ENCODE measurements around the gene IL17RB. TPM values are rescaled to one million over a fixed set of nuclear protein-coding genes. Genes with fewer than 3 reads are reported as not detected.

Gene IL17RB
- total and polyA plus RNA-seq, 2 of the 8 experiments (the other 6 are each of a cell fraction or from before 2014, with no cell fraction given), result 7.0 to 24.6 TPM

- no peaks in the 10 kb centered on the region for H3K79me1 ChIP-seq (ENCODE audit: low read depth, low read length)
- no peak overlapping the region for H3K14ac ChIP-seq (ENCODE audit: insufficient read length)
- TF ChIP-seq CEBPB (IDR thresholded peaks at IDR 0.05; ENCODE audit: low read depth, low read length) (no peak), JUND (IDR thresholded peaks at IDR 0.05; ENCODE audit: low read length) (no peak), NANOG (IDR thresholded peaks at IDR 0.05; ENCODE audit: insufficient read depth, low read depth, low read length, poor library complexity, severe bottlenecking) (no peak), CHD1 (IDR thresholded peaks at IDR 0.05; ENCODE audit: low read depth, low read length) (no peak), CREB1 (IDR thresholded peaks at IDR 0.05) (no peak), KDM1A (IDR thresholded peaks at IDR 0.05; ENCODE audit: borderline replicate concordance, low read length) (no peak), RXRA (IDR thresholded peaks at IDR 0.05; ENCODE audit: insufficient read depth, low read depth, low read length) (no peak)
- TF ChIP-seq, protein P1, sequence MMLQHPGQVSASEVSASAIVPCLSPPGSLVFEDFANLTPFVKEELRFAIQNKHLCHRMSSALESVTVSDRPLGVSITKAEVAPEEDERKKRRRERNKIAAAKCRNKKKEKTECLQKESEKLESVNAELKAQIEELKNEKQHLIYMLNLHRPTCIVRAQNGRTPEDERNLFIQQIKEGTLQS (IDR thresholded peaks at IDR 0.05; ENCODE audit: insufficient read depth, low read depth, low read length), result no peak
- peaks cover 0 to 4% (median 0%) of the 10 kb centered on the region in 4 experiments; a peak in 3 of 8 replicates for H3K36me3 ChIP-seq (ENCODE audit: control insufficient read depth in 2 of 4, insufficient read depth in 4 of 4, low read length in 3 of 4)
- no peak overlapping the region for H3K9ac ChIP-seq (replicated peaks in 1 of 4; ENCODE audit: extremely low read depth in 1 of 4, low read depth in 3 of 4, low read length in 3 of 4)
- H4K5ac ChIP-seq (ENCODE audit: insufficient read length, low read depth, low read length), result no peak overlapping the region
- H2BK5ac ChIP-seq (ENCODE audit: low read depth, low read length), result no peak overlapping the region
- no peaks in the 10 kb centered on the region for H3K9me3 ChIP-seq (ENCODE audit: insufficient read depth in 2 of 2, low read depth in 1 of 2, low read length in 1 of 2)
- no peak overlapping the region for H2BK15ac ChIP-seq (ENCODE audit: low read length)
- H4K91ac ChIP-seq (replicated peaks; ENCODE audit: insufficient read length, low read length), result no peak overlapping the region
- no peak overlapping the region for H3K27ac ChIP-seq (ENCODE audit: low read depth, low read length)
- WGBS, 2 experiments (ENCODE audit: extremely low coverage in 1 of 2, insufficient coverage in 1 of 2, insufficient read length in 1 of 2, insufficient replicate concordance in 2 of 2, low coverage in 1 of 2, low lambda C conversion rate in 2 of 2, missing lambda C conversion rate in 1 of 2), result 82% methylated on average over 5 of the region's 5 CpGs; no CpG with 5 or more reads in 1 of the 2 experiments
- ChIA-PET CTCF (ENCODE audit: partially characterized antibody) (interaction anchor here (0.6 to 1.1 kb wide), 7 partner anchors 10 to 613 kb away, joined by 3 to 5 read pairs (median 3); no protein-coding TSS in a partner anchor), POLR2A (ENCODE audit: partially characterized antibody) (no interaction called here)
- no peak overlapping the region for H2BK12ac ChIP-seq (ENCODE audit: low read depth, low read length)
- H3K18ac ChIP-seq (ENCODE audit: extremely low read depth, low read length), result no peak overlapping the region
- H3K4me3 ChIP-seq (ENCODE audit: extremely low read depth in 1 of 4, insufficient read depth in 2 of 4, low read depth in 3 of 4, low read length in 4 of 4), result no peak overlapping the region
- H3K56ac ChIP-seq (replicated peaks; ENCODE audit: insufficient read length, low read depth, low read length), result no peak overlapping the region
- H3K79me2 ChIP-seq (ENCODE audit: control insufficient read depth in 1 of 2, insufficient read depth in 2 of 2, low read length in 2 of 2), result no peaks in the 10 kb centered on the region
- no peak overlapping the region for H2AK5ac ChIP-seq (ENCODE audit: low read depth, low read length)
- no peak overlapping the region for H2BK20ac ChIP-seq (ENCODE audit: low read length)
- no peak overlapping the region for H3K4ac ChIP-seq (replicated peaks; ENCODE audit: insufficient read length, low read depth, low read length)
- no peaks in the 10 kb centered on the region; a peak in 1 of 7 replicates for H3K4me1 ChIP-seq (replicated peaks in 1 of 4; ENCODE audit: control insufficient read depth in 3 of 4, insufficient read depth in 4 of 4, low read length in 3 of 4)
- H3K27me3 ChIP-seq (replicated peaks in 1 of 4; ENCODE audit: control insufficient read depth in 3 of 4, extremely low read depth in 1 of 4, insufficient read depth in 3 of 4, low read length in 3 of 4), result no peaks in the 10 kb centered on the region
- H2BK120ac ChIP-seq (replicated peaks; ENCODE audit: low read depth, low read length), result no peak overlapping the region
- no peak overlapping the region for H3K23ac ChIP-seq (ENCODE audit: insufficient read length)
- H3K4me2 ChIP-seq (ENCODE audit: insufficient read depth in 1 of 2, low read depth in 2 of 2, low read length in 2 of 2), result no peak overlapping the region
- no peak overlapping the region for H4K8ac ChIP-seq (ENCODE audit: extremely low read depth, insufficient read depth, low read length)
- no peak for DNase-seq (ENCODE audit: low read depth in 1 of 2, low spot score in 2 of 2)
- no peak overlapping the region for H2AFZ ChIP-seq (ENCODE audit: low read length)
- no peaks in the 10 kb centered on the region for H3K23me2 ChIP-seq (ENCODE audit: low read depth, low read length)
- H4K20me1 ChIP-seq (replicated peaks in 1 of 2; ENCODE audit: control insufficient read depth in 1 of 2, insufficient read depth in 2 of 2, low read length in 2 of 2), result peaks cover 0 to 6% of the 10 kb centered on the region in 2 experiments
- no peak for FAIRE-seq
Measured at GRCh38 chr3:53813229-53813628, 33.1 kb upstream of the IL17RB start.
